OCI-LY7 (cell line): ENCODE measurements around the gene FAM163B.

Source experiments
- EZH2phosphoT487 ChIP-seq: fragments of 200-600 bp; sonication (generic); IDR thresholded peaks from 2 replicates; pipeline ENCODE4 v1.6.1; 2018; ENCODE audit warnings: low read depth, borderline replicate concordance, mild to moderate bottlenecking, mixed run types, antibody characterized with exemption, low read length, moderate library complexity, mixed read lengths
- TF ChIP-seq, protein P1 (sequence below): fragments of 200-600 bp; sonication (generic); conservative IDR thresholded peaks from 2 replicates; pipeline ENCODE4 v1.5.1; 2014; ENCODE audit warnings: mild to moderate bottlenecking, antibody characterized with exemption, low read length, moderate library complexity, mixed read lengths

DNA sequence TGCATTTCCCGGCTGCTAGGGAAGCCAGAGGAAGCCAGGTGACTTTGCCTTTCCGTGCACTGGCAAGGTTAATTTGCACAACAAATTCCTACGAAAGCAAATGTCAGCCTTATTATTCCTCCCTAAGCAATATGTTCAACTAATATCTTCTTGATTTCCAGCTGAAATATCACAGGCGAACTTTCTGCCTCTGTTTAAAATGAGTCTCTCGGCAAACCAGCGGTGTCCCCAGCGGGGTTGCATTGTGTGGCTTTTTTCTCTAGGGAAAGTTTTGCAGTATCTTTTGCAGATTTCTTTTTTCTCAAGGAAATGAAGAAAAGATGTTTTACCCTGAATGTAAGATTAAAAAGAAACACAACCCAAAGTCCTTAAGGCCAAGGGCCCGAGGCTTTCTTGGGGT lies 28.9 kb upstream of the FAM163B start:
- TF ChIP-seq, protein P1, sequence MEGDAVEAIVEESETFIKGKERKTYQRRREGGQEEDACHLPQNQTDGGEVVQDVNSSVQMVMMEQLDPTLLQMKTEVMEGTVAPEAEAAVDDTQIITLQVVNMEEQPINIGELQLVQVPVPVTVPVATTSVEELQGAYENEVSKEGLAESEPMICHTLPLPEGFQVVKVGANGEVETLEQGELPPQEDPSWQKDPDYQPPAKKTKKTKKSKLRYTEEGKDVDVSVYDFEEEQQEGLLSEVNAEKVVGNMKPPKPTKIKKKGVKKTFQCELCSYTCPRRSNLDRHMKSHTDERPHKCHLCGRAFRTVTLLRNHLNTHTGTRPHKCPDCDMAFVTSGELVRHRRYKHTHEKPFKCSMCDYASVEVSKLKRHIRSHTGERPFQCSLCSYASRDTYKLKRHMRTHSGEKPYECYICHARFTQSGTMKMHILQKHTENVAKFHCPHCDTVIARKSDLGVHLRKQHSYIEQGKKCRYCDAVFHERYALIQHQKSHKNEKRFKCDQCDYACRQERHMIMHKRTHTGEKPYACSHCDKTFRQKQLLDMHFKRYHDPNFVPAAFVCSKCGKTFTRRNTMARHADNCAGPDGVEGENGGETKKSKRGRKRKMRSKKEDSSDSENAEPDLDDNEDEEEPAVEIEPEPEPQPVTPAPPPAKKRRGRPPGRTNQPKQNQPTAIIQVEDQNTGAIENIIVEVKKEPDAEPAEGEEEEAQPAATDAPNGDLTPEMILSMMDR: no peak
- no peak for TF ChIP-seq EZH2phosphoT487
